IPS DF 6.9 (cell line): Measurements from ENCODE around the gene OBP2A.

Experiments
- DNase-seq: peaks from one replicate; pipeline ENCODE4 v3.0.0-alpha.2; 2013; ENCODE audit warnings: low read depth, low spot score
- H3K27ac ChIP-seq: one replicate; pipeline ENCODE4 v1.5.1; 2013; ENCODE audit warnings: low read length, control low read depth
- H3K27me3 ChIP-seq: 2 replicates; pipeline ENCODE4 v1.6.1; 2013; ENCODE audit warnings: mild to moderate bottlenecking, low read length; ENCODE audit not compliant: control insufficient read depth, insufficient read depth
- H3K36me3 ChIP-seq: 2 replicates; pipeline ENCODE4 v1.6.1; 2013; ENCODE audit warnings: low read length; ENCODE audit not compliant: control insufficient read depth, insufficient read depth
- H3K4me1 ChIP-seq: 2 replicates; pipeline ENCODE4 v1.6.1; 2013; ENCODE audit warnings: low read length; ENCODE audit not compliant: control insufficient read depth, insufficient read depth
- H3K4me3 ChIP-seq: 2 replicates; pipeline ENCODE4 v1.5.1; 2013; ENCODE audit warnings: mild to moderate bottlenecking, low read length
- H3K9me3 ChIP-seq: 2 replicates; pipeline ENCODE4 v1.6.1; 2013; ENCODE audit warnings: low read length, inconsistent platforms; ENCODE audit not compliant: control insufficient read depth, insufficient read depth
- WGBS: extraction: QIAGEN DNeasy Blood & Tissue Kit; methylation state at CpG from one replicate; pipeline ENCODE4 v1.1.7; 2013; ENCODE audit warnings: mixed read lengths, missing lambda C conversion rate; ENCODE audit not compliant: insufficient read length, insufficient coverage; 5-methylcytosine and 5-hydroxymethylcytosine counted together

The OBP2A gene

GRCh38 chr9:135580664-135581380 is 34.9 kb downstream of the OBP2A start:
- no peak overlapping the region for H3K27ac ChIP-seq
- no CpG with 5 or more reads among the region's 11 CpGs for WGBS
- H3K27me3 ChIP-seq: no peaks in the 10 kb centered on the region

GRCh38 chr9:135581636-135582426 is 35.9 kb downstream of the OBP2A start:
- Histone ChIP-seq H3K27ac (no peak overlapping the region), H3K4me1 (no peaks in the 10 kb centered on the region), H3K36me3 (no peaks in the 10 kb centered on the region), H3K4me3 (no peak overlapping the region), H3K27me3 (no peaks in the 10 kb centered on the region), H3K9me3 (no peaks in the 10 kb centered on the region)
- no peak for DNase-seq
- whole genome bisulfite sequencing: 100% methylated on average over 3 of the region's 18 CpGs

More at GRCh38 chr9:135580664-135581380, 34.9 kb downstream of the OBP2A start:
- H3K4me3 ChIP-seq: no peak overlapping the region
- no peaks in the 10 kb centered on the region for H3K9me3 ChIP-seq
- DNase-seq: no peak
- no peaks in the 10 kb centered on the region for H3K4me1 ChIP-seq
- no peaks in the 10 kb centered on the region for H3K36me3 ChIP-seq

GRCh38 chr9:135582541-135582940 is 36.6 kb downstream of the OBP2A start:
- WGBS: no CpG with 5 or more reads among the region's 14 CpGs
- no peaks in the 10 kb centered on the region for H3K27me3 ChIP-seq
- H3K27ac ChIP-seq: no peak overlapping the region
- H3K4me3 ChIP-seq: no peak overlapping the region
- H3K36me3 ChIP-seq: no peaks in the 10 kb centered on the region
- no peaks in the 10 kb centered on the region for H3K4me1 ChIP-seq
- DNase-seq: no peak
- H3K9me3 ChIP-seq: no peaks in the 10 kb centered on the region

DNA sequence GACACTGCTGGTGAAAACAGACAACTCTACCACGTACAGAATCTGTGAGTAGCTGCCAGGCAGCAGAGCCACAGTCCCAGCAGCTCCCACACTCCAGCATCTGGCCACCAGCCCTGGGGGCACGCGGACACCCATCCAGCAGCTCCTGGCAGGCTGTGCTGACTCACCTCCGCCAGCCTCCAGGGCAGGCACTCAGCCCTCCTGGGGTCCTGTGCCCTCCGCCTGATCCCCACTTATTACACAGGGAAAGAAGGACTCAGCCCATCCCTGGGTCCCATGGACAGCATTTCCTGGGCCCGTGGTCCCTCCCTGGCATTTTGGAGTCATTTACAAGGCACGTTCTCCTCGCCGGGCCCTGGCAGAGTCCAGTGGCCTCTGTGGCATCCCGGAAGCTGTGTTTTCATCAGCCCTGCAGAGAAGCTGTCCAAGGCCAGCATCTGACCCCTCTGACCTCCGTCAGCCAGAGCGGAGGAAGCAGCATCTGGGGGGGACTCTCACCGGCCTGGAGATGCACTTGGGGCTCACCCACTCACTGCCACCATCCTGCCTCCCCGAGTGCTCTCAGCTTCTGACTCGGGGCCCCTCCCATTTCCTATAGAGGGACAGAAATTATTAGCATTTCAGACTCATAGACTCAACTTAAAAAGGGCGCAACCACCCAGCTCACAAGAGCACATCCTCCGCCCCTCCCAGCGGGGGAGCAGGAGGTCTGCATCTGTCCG is 37.2 kb downstream of the OBP2A start:
- Histone ChIP-seq H3K27me3 (no peaks in the 10 kb centered on the region), H3K4me1 (no peaks in the 10 kb centered on the region), H3K36me3 (no peaks in the 10 kb centered on the region), H3K27ac (no peak overlapping the region), H3K4me3 (no peak overlapping the region), H3K9me3 (no peaks in the 10 kb centered on the region)
- WGBS: no CpG with 5 or more reads among the region's 19 CpGs
- no peak for DNase-seq

DNA sequence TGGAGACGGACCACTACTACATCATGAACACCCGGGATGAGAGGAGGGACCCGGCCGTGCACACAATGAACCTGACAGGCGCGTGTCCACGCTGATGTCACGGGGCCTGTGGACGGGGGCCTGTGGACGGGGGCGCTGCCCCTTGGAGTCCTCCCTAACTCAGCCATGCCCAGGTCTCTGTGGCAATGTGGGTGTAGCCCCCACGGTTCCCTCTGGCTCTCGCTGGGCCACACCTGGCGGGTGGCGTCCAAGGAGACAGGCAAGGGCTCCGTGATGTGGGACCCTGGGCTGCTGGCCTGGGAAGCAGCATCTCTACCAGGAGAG is 37.7 kb downstream of the OBP2A start:
- Histone ChIP-seq H3K4me3 (no peak overlapping the region), H3K9me3 (no peaks in the 10 kb centered on the region), H3K27me3 (no peaks in the 10 kb centered on the region), H3K27ac (no peak overlapping the region), H3K4me1 (no peaks in the 10 kb centered on the region), H3K36me3 (no peaks in the 10 kb centered on the region)
- DNase-seq: no peak
- no CpG with 5 or more reads among the region's 16 CpGs for WGBS

GRCh38 chr9:135584371-135584770 is 38.4 kb downstream of the OBP2A start:
- H3K4me3 ChIP-seq: no peak overlapping the region
- no CpG with 5 or more reads among the region's 5 CpGs for WGBS
- H3K36me3 ChIP-seq: no peaks in the 10 kb centered on the region
- no peak for DNase-seq
- H3K27me3 ChIP-seq: no peaks in the 10 kb centered on the region
- no peaks in the 10 kb centered on the region for H3K9me3 ChIP-seq
- H3K27ac ChIP-seq: no peak overlapping the region
- H3K4me1 ChIP-seq: no peaks in the 10 kb centered on the region

DNA sequence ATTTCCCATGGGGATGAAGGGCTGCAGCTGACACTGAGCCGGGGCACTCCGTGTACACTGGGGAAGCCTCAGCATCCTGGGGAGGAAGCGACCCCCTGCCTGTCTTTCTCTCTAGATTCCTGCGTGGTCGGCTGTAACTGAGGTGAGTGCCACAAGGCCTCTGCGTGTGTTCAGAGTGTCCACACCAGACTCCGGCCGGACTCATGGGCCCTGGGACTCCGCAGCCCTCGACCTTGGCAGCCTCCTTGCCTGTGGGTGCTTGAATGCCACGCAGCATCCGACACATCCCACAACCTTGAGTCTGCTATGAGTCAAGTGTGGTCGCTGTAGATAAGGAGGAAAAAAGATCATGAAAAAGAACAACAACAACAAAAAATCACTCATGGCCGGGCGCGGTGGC is 39.0 kb downstream of the OBP2A start:
- no peaks in the 10 kb centered on the region for H3K36me3 ChIP-seq
- H3K27me3 ChIP-seq: no peaks in the 10 kb centered on the region
- no peaks in the 10 kb centered on the region for H3K9me3 ChIP-seq
- H3K4me3 ChIP-seq: no peak overlapping the region
- no peaks in the 10 kb centered on the region for H3K4me1 ChIP-seq
- no peak overlapping the region for H3K27ac ChIP-seq
- WGBS: no CpG with 5 or more reads among the region's 16 CpGs
- DNase-seq: no peak

- no peaks in the 10 kb centered on the region for H3K27me3 ChIP-seq
- H3K4me1 ChIP-seq: no peaks in the 10 kb centered on the region
- no peak for DNase-seq
- no CpG with 5 or more reads among the region's 15 CpGs for WGBS
- H3K9me3 ChIP-seq: no peaks in the 10 kb centered on the region
- H3K36me3 ChIP-seq: no peaks in the 10 kb centered on the region
- no peak overlapping the region for H3K4me3 ChIP-seq
- no peak overlapping the region for H3K27ac ChIP-seq
Measured at GRCh38 chr9:135586601-135587109, 40.7 kb downstream of the OBP2A start.

DNA sequence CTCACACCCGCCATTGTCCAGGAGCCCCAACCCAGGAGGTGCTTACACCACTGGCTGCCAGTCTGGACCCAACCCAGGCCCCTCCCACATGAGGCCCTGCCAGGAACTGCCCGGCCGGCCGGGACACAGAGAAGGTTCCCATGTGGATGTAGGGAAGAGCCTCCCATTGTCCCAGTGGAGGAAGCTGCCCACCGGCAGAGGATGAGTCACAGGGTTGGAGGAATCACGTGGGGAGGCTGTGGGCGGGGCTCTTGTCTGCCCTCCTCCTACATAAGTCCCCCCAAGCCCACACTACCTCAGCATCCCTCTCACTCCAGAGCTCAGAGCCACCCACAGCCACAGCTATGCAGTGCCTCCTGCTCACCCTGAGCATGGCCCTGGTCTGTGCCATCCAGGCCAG is 41.7 kb downstream of the OBP2A start:
- Histone ChIP-seq H3K27me3 (no peaks in the 10 kb centered on the region), H3K4me3 (no peak overlapping the region), H3K27ac (no peak overlapping the region), H3K9me3 (no peaks in the 10 kb centered on the region), H3K36me3 (no peaks in the 10 kb centered on the region), H3K4me1 (no peaks in the 10 kb centered on the region)
- DNase-seq: no peak
- WGBS: no CpG with 5 or more reads among the region's 7 CpGs

DNA sequence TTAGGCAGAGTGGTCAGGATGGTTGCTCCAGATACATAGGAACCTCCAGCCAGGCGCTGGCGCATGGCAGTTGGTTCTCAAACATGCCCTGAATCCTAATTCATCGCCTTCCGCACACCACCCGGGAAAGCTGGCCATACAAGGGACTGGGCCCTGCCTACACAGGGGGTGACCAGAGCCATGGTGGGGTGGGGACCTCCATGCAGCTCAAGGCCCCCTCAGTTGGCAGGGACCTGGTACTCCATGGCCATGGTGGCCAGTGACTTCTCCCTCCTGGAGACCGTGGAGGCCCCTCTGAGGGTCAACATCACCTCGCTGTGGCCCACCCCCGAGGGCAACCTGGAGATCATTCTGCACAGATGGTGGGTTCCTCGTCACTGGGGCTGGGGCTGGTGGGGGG is 42.4 kb downstream of the OBP2A start:
- DNase-seq: no peak
- Histone ChIP-seq H3K36me3 (no peaks in the 10 kb centered on the region), H3K27ac (no peak overlapping the region), H3K4me3 (no peak overlapping the region), H3K27me3 (no peaks in the 10 kb centered on the region), H3K9me3 (no peaks in the 10 kb centered on the region), H3K4me1 (no peaks in the 10 kb centered on the region)
- WGBS: no CpG with 5 or more reads among the region's 9 CpGs
